ENCODE data around the gene FGF12.

- no peak for TF ChIP-seq CTCF (IDR thresholded peaks at IDR 0.05)
- TF ChIP-seq POLR2A (IDR thresholded peaks at IDR 0.05) = no peak
Observed at GRCh38 chr3:192284443-192285072, 442.8 kb downstream of the FGF12 start.
